ENCODE measurements around the gene CA9. TPM values are rescaled to one million over a fixed set of nuclear protein-coding genes. Genes with fewer than 3 reads are reported as not detected.
"Not testable (repeated sequence)": the region's sequence is repeated elsewhere in the genome, so short reads cannot be mapped to it uniquely, and the experiment has no call there.

Gene CA9
- total and polyA plus RNA-seq, 7 experiments from 2014 or later: 0.36 TPM; not detected in 6

DNA sequence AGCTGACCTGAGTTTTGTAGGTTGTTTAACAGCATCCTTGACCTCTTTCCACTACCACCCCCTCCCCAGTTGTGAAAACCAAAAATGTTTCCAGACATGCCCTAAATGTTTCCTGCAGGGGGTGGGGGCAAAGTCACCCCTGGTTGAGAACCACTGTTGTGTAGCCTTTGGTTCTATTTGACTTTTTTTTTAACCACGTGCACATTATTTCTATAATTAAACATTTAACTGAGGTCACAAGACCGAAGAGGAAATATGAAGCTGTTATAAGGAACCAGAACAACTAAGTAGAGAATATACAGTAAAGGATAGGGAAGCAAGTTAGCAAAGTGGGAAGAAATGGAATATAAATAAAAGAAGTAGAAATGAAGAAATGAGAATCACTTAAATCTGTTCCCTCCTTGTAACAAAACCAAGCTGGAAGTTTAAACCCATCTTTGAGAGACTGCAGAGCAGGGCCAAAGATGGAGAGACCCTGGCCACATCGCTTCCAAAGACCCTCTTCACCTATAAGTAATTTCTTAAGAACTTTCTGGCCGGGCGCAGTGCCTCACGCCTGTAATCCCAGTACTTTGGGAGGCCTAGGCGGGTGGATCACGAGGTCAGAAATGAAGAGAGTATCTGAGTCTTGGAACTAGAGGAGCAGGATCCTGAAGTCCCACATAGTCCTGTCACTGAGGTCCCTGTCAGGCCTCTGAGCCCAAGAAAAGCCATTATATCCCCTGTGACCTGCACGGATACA lies 37.4 kb upstream of the CA9 start:
- Histone ChIP-seq H3K9me3 (ENCODE audit: control insufficient read depth in 2 of 3, low read length in 3 of 3) (no peaks in the 10 kb centered on the region), H3K4me3 (ENCODE audit: low read length) (no peak overlapping the region), H3K36me3 (ENCODE audit: control insufficient read depth in 2 of 3, insufficient read depth in 3 of 3, low read length in 3 of 3) (no peaks in the 10 kb centered on the region), H3K4me1 (ENCODE audit: control insufficient read depth in 2 of 2, insufficient read depth in 2 of 2, low read length in 2 of 2) (peaks cover 19 to 35% of the 10 kb centered on the region in 2 donors), H3K27ac (ENCODE audit: low read depth, low read length) (no peak overlapping the region), H3K27me3 (ENCODE audit: control insufficient read depth in 2 of 2, insufficient read depth in 2 of 2, low read length in 2 of 2) (no peaks in the 10 kb centered on the region)
- H3K4me3 Mint-ChIP-seq: peak overlapping the region in 2 of 10 donors; percentile 20 to 37
- peaks cover 38 to 64% (median 53%) of the 10 kb centered on the region in 7 donors for H3K4me1 Mint-ChIP-seq
- H3K27me3 Mint-ChIP-seq: no peaks in the 10 kb centered on the region
- H3K9me3 Mint-ChIP-seq: peaks cover 0 to 5% (median 0%) of the 10 kb centered on the region in 11 donors
- intact Hi-C loops (cut with micrococcal nuclease): no loop called here
- DNase-seq: no peak
- peak; percentile 49 for ATAC-seq
- ChIA-PET POLR2A (interaction anchor here (1.0 to 1.4 kb wide), 3 partner anchors 17 to 54 kb away, joined by 3 to 5 read pairs (median 3); partner anchors contain the start of gene TPM2), CTCF (interaction anchor here (1.2 kb wide), 1 partner anchor 22 kb away, joined by 3 read pairs; the partner anchor contains the start of gene CCDC107)
- H3K36me3 Mint-ChIP-seq: peaks cover 3 to 23% (median 8%) of the 10 kb centered on the region in 5 donors
- peak overlapping the region in 6 of 9 donors; percentile 21 to 90 (median 62) for H3K27ac Mint-ChIP-seq

DNA sequence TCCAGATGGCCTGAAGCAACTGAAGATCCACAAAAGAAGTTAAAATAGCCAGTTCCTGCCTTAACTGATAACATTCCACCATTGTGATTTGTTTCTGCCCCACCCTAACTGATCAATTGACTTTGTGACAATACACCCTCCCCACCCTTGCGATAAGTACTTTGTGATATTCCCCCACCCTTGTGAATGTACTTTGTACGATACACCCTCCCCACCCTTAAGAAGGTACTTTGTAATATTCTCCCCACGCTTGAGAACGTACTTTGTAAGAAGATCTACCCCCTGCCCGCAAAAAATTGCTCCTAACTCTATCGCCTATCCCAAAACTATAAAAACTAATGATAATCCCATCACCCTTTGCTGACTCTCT lies 36.9 kb upstream of the CA9 start:
- peaks cover 3 to 28% (median 8%) of the 10 kb centered on the region in 5 donors for H3K36me3 Mint-ChIP-seq
- H3K9me3 ChIP-seq (ENCODE audit: control insufficient read depth in 2 of 3, low read length in 3 of 3); H3K27ac ChIP-seq (ENCODE audit: low read depth, low read length); CTCF ChIA-PET; H3K27me3 Mint-ChIP-seq; H3K27me3 ChIP-seq (ENCODE audit: control insufficient read depth in 2 of 2, insufficient read depth in 2 of 2, low read length in 2 of 2); ATAC-seq; H3K4me3 ChIP-seq (ENCODE audit: low read length); H3K36me3 ChIP-seq (ENCODE audit: control insufficient read depth in 2 of 3, insufficient read depth in 3 of 3, low read length in 3 of 3); DNase-seq; intact Hi-C loops (cut with micrococcal nuclease); H3K9me3 Mint-ChIP-seq: not testable (repeated sequence)
- peak overlapping the region in 3 of 10 donors; percentile 16 to 40 (median 20) for H3K4me3 Mint-ChIP-seq
- POLR2A ChIA-PET: interaction anchor here (1.2 kb wide), 1 partner anchor 17 kb away, joined by 5 read pairs; no protein-coding TSS in a partner anchor
- peaks cover 43 to 69% (median 57%) of the 10 kb centered on the region in 7 donors for H3K4me1 Mint-ChIP-seq
- peak overlapping the region in 3 of 9 donors; percentile 21 to 90 (median 75) for H3K27ac Mint-ChIP-seq
- H3K4me1 ChIP-seq (ENCODE audit: control insufficient read depth in 2 of 2, insufficient read depth in 2 of 2, low read length in 2 of 2): peaks cover 19 to 35% of the 10 kb centered on the region in 2 donors

DNA sequence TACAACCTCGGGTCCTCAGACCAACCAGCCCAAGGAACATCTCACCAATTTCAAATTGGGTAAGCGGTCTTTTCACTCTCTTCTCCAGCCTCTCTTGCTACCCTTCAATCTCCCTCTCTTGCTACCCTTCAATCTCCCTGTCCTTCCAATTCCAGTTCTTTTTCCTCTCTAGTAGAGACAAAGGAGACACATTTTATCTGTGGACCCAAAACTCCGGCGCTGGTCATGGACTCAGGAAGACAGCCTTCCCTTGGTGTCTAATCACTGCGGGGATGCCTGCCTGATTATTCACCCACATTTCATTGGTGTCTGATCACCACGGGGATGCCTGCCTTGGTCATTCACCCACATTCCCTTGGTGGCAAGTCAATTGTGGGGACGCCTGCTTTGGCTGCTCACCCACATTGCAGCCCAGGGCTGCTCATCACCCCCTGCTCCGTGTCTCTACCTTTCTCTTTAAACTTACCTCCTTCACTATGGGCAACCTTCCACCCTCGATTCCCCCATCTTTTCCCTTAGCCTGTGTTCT lies 36.2 kb upstream of the CA9 start:
- H3K36me3 ChIP-seq (ENCODE audit: control insufficient read depth in 2 of 3, insufficient read depth in 3 of 3, low read length in 3 of 3); H3K9me3 Mint-ChIP-seq; ATAC-seq; H3K9me3 ChIP-seq (ENCODE audit: control insufficient read depth in 2 of 3, low read length in 3 of 3); H3K4me3 ChIP-seq (ENCODE audit: low read length); CTCF ChIA-PET; intact Hi-C loops (cut with micrococcal nuclease); DNase-seq; H3K27me3 Mint-ChIP-seq; H3K27me3 ChIP-seq (ENCODE audit: control insufficient read depth in 2 of 2, insufficient read depth in 2 of 2, low read length in 2 of 2): not testable (repeated sequence)
- Histone ChIP-seq H3K27ac (ENCODE audit: low read depth, low read length) (peak overlapping the region; percentile 57), H3K4me1 (ENCODE audit: control insufficient read depth in 2 of 2, insufficient read depth in 2 of 2, low read length in 2 of 2) (peaks cover 19 to 35% of the 10 kb centered on the region in 2 donors)
- Mint-ChIP-seq H3K36me3 (peaks cover 3 to 32% (median 8%) of the 10 kb centered on the region in 5 donors), H3K4me3 (peak overlapping the region in 7 of 10 donors; percentile 7 to 65 (median 55)), H3K4me1 (peaks cover 43 to 69% (median 59%) of the 10 kb centered on the region in 7 donors), H3K27ac (peak overlapping the region; percentile 66 to 92 (median 85))
- POLR2A ChIA-PET: interaction anchor here (0.5 kb wide), 1 partner anchor 9 kb away, joined by 3 read pairs; no protein-coding TSS in a partner anchor

- Mint-ChIP-seq H3K4me1 (peaks cover 47 to 77% (median 70%) of the 10 kb centered on the region in 7 donors), H3K36me3 (peaks cover 3 to 37% (median 8%) of the 10 kb centered on the region in 5 donors), H3K4me3 (peak overlapping the region; percentile 15 to 70 (median 56)), H3K27ac (peak overlapping the region; percentile 66 to 90 (median 85))
- peak; percentile 69 for ATAC-seq
- ChIA-PET POLR2A (interaction anchor here (1.0 to 2.5 kb wide), 4 partner anchors 8 to 66 kb away, joined by 3 to 14 read pairs (median 5); partner anchors contain the start of genes CCDC107, RMRP and SIT1), CTCF (interaction anchor here (0.8 to 1.5 kb wide), 4 partner anchors 16 to 27 kb away, joined by 3 to 5 read pairs (median 4); partner anchors contain the start of genes CCDC107 and RMRP)
- Histone ChIP-seq H3K27ac (ENCODE audit: low read depth, low read length) (peak overlapping the region; percentile 61), H3K4me1 (ENCODE audit: control insufficient read depth in 2 of 2, insufficient read depth in 2 of 2, low read length in 2 of 2) (peaks cover 19 to 35% of the 10 kb centered on the region in 2 donors)
- H3K27me3 ChIP-seq (ENCODE audit: control insufficient read depth in 2 of 2, insufficient read depth in 2 of 2, low read length in 2 of 2); H3K36me3 ChIP-seq (ENCODE audit: control insufficient read depth in 2 of 3, insufficient read depth in 3 of 3, low read length in 3 of 3); H3K9me3 ChIP-seq (ENCODE audit: control insufficient read depth in 2 of 3, low read length in 3 of 3); H3K27me3 Mint-ChIP-seq; H3K4me3 ChIP-seq (ENCODE audit: low read length); H3K9me3 Mint-ChIP-seq: not testable (repeated sequence)
- peak in 5 of 9 donors; percentile 35 to 59 (median 48) for DNase-seq
- intact Hi-C loops (cut with micrococcal nuclease): loop anchor here in 1 of 2 donors (1.0 kb wide), 1 partner anchor 8 kb away; no protein-coding TSS in a partner anchor
Measured at GRCh38 chr9:35638751-35639150, 35.0 kb upstream of the CA9 start.

- intact Hi-C loops (cut with micrococcal nuclease); H3K9me3 ChIP-seq (ENCODE audit: control insufficient read depth in 2 of 3, low read length in 3 of 3); H3K4me3 ChIP-seq (ENCODE audit: low read length); H3K36me3 ChIP-seq (ENCODE audit: control insufficient read depth in 2 of 3, insufficient read depth in 3 of 3, low read length in 3 of 3); DNase-seq; H3K27me3 ChIP-seq (ENCODE audit: control insufficient read depth in 2 of 2, insufficient read depth in 2 of 2, low read length in 2 of 2); H3K27me3 Mint-ChIP-seq; H3K9me3 Mint-ChIP-seq: not testable (repeated sequence)
- peak overlapping the region; percentile 61 for H3K27ac ChIP-seq (ENCODE audit: low read depth, low read length)
- POLR2A ChIA-PET: interaction anchor here (1.0 to 2.5 kb wide), 4 partner anchors 8 to 66 kb away, joined by 3 to 14 read pairs (median 5); partner anchors contain the start of genes CCDC107, RMRP and SIT1
- peak; percentile 37 for ATAC-seq
- Mint-ChIP-seq H3K4me1 (peaks cover 48 to 78% (median 71%) of the 10 kb centered on the region in 7 donors), H3K27ac (peak overlapping the region; percentile 23 to 91 (median 85)), H3K4me3 (peak overlapping the region in 8 of 10 donors; percentile 37 to 75 (median 63)), H3K36me3 (peaks cover 3 to 37% (median 8%) of the 10 kb centered on the region in 5 donors)
- peaks cover 19 to 35% of the 10 kb centered on the region in 2 donors for H3K4me1 ChIP-seq (ENCODE audit: control insufficient read depth in 2 of 2, insufficient read depth in 2 of 2, low read length in 2 of 2)
- CTCF ChIA-PET: interaction anchor here (1.4 to 1.6 kb wide), 4 partner anchors 16 to 28 kb away, joined by 3 to 6 read pairs (median 4); no protein-coding TSS in a partner anchor
Measured at GRCh38 chr9:35639225-35639624, 34.5 kb upstream of the CA9 start.

DNA sequence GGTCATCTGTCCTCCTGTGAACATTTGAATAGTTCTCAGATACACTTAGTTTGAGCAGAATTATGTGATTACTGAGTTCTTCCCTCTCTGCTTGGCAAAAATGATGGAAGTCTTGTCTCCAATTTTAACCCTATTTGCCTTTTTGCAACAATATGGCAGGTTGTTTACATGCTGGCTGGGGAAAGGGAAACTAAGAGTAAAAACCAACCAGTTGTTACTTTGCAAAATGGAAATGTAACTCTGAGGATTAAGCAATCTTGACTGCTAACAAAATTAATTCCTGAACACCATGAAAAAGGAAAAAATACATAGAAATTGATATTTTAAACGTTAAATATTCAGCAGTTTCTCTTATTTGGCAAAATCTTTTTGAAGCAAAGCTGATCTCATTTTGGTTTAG lies 34.1 kb upstream of the CA9 start:
- peak overlapping the region in 9 of 10 donors; percentile 13 to 75 (median 63) for H3K4me3 Mint-ChIP-seq
- peak overlapping the region in 8 of 9 donors; percentile 67 to 91 (median 86) for H3K27ac Mint-ChIP-seq
- peaks cover 0 to 7% (median 0%) of the 10 kb centered on the region in 11 donors for H3K9me3 Mint-ChIP-seq
- Histone ChIP-seq H3K9me3 (ENCODE audit: control insufficient read depth in 2 of 3, low read length in 3 of 3) (no peaks in the 10 kb centered on the region), H3K4me3 (ENCODE audit: low read length) (no peak overlapping the region), H3K27me3 (ENCODE audit: control insufficient read depth in 2 of 2, insufficient read depth in 2 of 2, low read length in 2 of 2) (no peaks in the 10 kb centered on the region), H3K4me1 (ENCODE audit: control insufficient read depth in 2 of 2, insufficient read depth in 2 of 2, low read length in 2 of 2) (peaks cover 24 to 39% of the 10 kb centered on the region in 2 donors), H3K36me3 (ENCODE audit: control insufficient read depth in 2 of 3, insufficient read depth in 3 of 3, low read length in 3 of 3) (no peaks in the 10 kb centered on the region), H3K27ac (ENCODE audit: low read depth, low read length) (no peak overlapping the region)
- CTCF ChIA-PET: interaction anchor here (1.4 to 1.6 kb wide), 4 partner anchors 17 to 28 kb away, joined by 3 to 6 read pairs (median 4); no protein-coding TSS in a partner anchor
- POLR2A ChIA-PET: interaction anchor here (1.1 to 2.5 kb wide), 4 partner anchors 11 to 65 kb away, joined by 3 to 14 read pairs (median 5); partner anchors contain the start of genes CCDC107, RMRP and SIT1
- ATAC-seq (no peak), DNase-seq (no peak)
- intact Hi-C loops (cut with micrococcal nuclease): no loop called here
- H3K27me3 Mint-ChIP-seq: no peaks in the 10 kb centered on the region
- peaks cover 3 to 40% (median 6%) of the 10 kb centered on the region in 5 donors for H3K36me3 Mint-ChIP-seq
- H3K4me1 Mint-ChIP-seq: peaks cover 51 to 82% (median 74%) of the 10 kb centered on the region in 7 donors

Data from naive thymus-derived CD4-positive, alpha-beta T cell (primary cell).